ENCODE measurements around the gene ANO2.

ANO2 gene

DNA sequence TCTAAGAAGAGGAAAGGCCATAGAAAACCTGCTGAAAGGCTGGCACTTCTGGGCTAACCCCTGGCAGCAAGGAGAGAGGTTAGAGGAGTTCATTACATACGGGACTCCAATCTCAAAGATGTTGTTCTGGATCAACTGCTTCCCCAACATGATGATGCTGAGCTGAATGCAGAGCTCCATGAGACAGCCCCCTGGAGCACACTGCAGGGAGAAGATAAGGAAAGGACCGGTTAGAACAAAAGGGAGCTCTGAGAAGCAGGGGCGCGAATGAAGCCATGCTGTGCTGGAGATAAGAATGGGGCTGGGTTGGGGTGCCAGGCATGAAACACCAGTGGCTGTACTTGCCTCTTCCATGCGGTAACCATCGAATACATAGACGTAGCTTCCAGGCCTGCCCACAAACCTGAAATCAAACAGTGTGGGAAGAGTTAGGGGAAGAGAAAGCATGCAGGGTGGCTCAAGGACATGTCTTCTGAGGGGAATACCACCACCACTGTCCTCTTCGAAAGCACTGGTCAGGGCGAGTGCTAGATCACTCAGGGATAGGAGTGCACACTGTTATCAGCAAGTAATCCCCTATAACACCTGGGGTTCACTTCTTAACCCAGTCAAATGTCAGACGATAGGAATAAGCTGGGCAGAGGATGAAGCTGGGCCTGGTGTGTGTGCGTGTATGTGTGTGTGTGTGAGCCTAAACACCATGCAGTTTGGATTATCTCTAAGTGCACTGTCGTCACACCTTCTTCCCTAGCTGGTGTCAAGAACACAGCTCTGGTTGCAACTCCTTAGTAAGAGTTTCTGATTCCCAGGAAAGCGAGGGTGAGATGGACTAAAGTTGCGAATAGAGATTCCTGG lies 332.3 kb downstream of the ANO2 start:
- DNase-seq, result no peak

DNA sequence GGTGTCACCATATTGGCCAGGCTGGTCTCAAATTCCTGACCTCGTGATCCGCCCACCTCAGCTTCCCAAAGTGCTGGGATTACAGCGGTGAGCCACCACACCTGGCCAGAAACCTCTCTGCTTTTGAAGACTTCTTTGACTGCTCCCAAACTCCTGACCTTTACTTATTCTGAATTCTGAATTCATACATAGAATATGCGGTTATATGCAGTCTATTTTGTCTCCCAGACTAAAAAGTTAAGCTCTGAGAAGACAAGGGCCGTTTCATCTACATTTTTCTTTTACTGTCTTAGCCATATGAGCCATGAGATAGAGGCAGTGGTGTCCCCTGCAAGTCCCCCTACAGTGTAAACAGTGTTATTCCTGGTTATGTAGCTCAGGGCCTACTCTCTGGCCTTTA lies 333.9 kb downstream of the ANO2 start:
- no peak for DNase-seq

DNA sequence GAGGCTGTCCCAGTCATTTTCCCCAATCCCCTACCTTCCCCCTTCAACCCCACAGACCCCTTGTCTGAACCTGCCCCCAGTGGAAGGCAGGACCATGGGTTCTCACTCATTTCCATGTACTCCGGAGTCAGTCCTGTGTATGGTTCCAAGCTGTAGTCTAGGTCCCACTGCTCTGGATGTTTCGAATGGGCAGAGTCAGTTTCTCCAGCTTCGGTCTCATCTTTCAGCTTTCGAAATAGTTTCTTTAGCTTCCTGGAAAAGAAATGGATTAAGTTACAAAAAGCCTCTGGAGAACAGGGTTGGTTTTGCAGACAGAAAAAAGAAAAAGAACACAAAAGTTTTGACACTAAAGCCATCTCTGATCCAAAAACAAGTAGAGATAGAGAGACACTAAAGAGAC lies 345.7 kb downstream of the ANO2 start:
- DNase-seq, result no peak

DNA sequence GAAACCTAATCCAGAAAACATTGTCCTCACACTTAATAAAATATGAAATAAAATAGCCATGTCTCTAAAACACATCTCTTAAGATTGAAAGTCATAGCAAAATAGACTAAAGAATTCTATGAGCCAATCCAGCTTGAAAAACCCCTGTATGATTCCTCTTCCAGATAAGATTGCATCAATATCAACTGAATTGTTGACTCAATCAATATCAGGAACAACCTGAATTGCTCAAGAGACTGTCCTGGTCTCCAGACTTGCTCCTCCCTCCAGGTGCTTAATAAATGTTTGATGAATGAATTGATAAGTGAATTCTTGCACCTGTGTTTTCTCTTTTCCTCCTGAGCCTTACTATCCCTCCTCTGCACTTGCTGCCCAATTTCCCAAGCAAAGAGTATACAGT lies 351.1 kb downstream of the ANO2 start:
- DNase-seq, result no peak

DNA sequence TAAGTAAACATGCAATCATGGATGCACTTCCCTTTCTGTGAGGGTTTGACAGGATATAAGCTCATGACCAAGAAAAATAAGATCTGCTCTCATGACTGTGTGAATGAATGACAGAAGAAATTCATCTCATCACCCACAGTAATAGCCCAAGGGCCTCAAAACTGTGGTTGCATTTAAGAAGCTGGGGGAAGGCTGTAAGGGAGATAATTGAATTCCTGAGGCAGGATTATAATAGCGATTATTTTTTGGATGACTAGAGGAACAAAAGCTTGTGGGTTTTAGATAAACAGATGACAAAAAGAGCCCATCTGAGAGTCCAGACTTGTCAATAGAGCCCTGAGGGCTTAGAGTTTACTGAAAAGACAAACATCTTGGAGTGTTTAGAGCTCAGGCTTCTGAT lies 352.0 kb downstream of the ANO2 start:
- no peak for DNase-seq

DNA sequence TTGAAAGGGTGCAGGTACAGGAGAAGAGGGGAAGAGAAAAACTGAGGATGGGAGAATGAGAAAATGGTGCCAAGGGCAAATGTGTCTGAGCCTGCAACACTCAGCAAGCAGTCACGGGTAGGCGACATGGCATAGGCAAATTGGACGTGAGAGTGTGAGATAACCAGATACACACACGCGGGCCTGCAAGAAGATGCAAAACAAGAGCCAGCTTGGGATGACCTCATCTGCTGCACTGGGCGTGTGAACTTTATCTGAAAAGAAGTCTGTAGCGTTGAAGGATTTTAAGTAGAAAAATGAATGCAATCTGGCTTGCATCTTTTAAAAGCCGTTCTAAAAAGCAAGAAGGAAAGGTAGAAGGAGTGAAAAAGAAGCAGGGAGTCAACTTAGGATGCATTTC lies 352.7 kb downstream of the ANO2 start:
- DNase-seq, result no peak

DNA sequence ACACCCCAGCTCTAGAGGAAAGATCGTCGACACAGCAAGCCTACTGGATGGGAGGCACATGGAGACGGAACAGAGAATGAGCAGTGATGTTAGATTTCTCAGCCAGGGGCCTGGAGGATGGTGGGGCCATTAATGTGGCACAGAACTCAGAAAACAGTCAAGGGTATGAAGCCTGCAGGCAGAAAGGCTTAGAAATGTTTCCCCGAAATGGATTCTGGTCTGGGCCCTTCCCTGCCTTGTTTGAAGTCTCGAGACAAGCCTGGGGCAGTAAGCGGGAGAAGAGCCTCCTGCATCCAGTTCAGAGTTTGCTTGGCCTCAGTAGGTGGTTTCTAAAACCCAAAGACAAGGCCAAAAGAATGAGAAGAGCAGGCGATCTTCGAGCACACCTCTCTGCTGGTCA lies 354.7 kb downstream of the ANO2 start:
- no peak for DNase-seq

DNA sequence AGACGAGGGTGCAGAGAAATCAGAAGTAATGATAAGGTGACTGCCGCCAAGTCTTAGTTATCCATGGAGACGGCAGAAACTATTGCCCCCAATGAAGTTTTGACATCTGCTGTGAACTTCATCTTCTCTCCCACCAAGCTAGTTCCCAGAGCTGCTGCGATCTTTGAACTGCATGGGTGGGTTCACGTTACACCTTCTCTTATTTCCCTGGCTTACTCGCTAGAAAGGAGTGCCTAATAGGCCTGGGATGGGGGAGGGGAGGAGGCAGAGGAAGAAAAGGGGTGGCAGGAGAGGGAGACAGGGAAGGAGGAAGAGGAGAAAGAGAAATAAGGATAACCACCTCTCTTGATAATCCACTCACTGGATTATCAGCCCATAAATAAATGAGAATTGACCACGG lies 356.0 kb downstream of the ANO2 start:
- DNase-seq, result no peak

DNA sequence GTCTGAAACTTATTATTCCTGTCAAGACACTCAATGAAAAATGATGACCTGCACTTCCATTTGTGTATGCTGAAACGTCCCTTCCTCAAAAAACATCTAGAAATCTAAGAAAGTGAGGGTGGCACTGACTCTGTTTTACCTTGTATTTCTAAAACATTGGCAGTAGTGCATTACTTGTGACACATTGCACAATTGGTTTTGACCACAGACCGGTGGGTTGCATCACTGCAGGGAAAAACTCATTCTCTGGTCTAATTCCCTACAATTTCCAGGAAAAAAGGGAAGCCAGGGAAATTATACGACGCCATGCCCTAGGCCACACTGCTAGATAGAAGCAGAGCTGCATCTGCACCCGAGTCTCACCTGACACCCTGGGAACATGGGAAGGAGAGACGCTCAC lies 356.5 kb downstream of the ANO2 start:
- no peak for DNase-seq

DNA sequence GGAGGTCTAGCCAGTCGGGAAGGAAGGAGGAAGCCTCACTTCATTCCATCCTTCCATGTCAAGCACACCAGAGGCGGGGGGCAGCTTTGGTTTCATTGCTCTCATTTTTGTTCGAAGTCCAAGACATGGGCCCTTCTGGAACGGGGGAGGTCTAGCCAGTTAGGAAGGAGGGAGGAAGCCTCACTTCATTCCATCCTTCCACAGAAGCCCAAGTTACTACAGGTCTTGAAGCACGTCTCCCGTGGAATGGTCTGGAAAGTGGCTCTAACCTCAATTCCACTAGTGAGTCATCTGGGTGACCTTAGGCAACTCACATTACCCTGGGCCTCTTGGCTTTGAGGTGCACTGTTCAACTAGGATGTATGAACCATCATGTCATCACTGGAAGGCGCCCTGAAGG lies 356.9 kb downstream of the ANO2 start:
- no peak for DNase-seq

DNA sequence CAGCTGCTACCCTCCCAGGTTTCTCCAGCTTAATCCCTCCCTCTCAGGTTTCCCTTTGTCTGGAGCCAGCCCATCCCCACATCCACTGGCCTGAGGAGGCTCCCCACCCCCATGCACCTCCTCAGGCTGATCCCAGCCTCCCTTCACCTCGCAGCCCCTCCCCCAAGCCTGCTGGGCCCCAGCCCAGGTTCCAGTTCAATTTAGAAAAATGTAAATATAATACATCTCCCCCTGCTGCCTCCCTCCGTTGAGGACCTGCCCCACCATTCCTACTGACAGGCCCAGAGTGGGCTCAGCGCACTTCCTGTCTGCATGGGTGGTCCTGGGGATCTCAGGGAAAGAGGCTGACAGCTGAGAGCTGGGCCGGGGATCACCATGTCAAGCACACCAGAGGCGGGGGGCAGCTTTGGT lies 357.3 kb downstream of the ANO2 start:
- DNase-seq, result no peak

DNA sequence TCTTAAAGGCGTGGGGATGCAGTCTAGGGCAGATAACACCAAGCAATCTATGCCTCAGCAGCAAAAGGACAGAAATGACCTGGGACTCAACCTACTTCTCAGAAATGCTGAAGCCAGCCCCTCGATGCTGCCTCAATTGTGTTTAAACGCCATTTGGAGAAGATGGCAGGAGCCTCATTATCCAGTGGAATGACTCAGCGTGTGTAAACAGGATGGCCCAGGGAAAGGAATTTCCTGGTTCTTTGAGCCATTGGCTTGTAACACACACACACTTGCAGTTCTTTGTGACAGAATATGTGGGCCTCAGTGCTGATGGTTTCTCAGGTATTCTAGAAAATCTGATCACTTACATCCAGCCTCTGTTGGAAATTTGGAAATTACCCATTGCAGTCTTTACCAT lies 358.9 kb downstream of the ANO2 start:
- no peak for DNase-seq

DNA sequence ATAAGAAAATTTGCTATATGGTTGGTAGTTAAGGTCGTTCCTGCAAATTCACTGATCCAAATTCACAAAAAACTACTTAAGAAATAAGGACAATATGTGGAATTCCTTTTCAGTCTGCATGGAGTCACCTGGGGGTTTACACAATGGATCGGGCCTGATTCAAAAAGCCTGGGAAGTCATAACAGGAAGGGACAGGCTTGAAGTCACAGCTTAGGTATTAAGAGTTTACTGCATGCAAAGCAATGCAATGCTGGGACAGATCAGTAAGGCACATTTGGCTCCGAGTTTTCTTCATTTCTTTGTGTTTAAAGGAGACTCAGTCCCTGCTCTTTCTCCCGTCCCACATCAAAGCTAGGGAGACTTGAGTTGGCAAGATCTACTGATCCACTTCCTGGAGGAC lies 359.9 kb downstream of the ANO2 start:
- no peak for DNase-seq

DNA sequence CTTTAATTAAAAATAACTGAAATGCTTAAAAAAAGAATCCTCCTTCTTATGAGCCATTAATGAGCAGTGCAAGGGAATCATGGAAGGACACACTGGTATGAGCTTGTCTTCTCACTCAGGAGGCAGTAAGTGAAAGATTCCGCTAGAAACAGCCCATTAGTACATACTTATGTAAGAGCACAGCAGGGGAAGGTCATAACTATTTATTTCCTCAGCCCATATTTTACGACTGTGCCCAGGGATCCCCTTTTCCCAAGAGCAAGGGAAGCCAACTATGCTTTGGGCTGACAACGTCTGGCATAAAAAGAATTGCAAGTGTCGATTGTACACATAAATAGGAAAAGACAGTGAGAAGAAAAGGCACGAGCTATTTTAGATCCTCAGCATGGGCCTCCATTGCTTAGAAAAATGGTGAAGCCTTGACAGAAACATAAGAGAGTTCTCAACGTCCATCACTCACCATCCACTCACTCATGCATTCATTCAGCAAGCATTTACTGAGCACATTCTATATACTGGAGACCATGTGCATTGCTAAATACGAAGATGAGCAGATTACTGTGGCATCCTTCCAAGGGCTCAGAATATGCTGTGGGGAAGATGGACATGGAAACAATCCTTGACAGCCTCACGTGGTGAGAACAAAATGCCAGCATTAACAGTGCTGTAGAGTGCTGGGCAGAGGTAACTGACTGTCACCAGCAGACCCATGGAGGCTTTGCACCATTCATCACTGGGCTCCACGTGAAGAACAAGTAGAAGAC lies 360.5 kb downstream of the ANO2 start:
- DNase-seq, result no peak

DNA sequence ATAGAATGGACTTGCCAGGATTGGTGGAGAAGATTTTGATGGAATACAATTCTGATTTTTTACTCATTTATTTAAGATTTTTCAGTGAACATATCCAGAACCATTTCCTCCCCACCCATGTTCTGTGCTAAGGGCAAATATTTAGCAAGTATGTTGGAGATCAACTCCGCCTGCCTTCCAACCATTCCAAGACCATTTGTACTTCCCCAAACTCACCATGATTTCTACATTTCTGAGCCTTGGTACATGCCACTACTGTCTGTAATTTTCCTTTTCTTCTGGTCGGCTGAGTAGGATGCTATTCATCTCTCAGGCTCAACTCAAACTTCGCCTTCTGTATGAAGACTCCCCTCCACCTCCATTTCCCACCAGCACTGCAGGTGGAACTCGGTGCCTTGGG lies 362.5 kb downstream of the ANO2 start:
- no peak for DNase-seq

DNA sequence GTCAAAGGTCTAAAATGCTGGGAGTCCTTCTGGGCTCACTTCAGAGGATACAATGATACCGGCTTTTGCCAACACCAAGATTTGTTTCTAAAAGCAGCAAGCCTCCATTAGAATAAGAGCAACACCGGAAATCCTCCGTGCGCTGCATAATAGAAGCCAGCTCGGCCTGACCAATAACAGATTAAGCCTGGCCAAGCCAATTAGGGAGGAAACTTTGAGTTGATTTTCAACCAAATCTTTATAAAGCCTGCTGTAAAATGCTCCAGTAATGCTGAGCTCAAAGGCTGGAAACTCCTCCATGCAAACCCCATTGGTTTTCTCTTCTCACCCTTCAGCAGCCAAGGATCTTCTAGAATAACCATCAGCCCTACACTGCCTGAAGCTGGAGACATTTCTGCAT lies 363.0 kb downstream of the ANO2 start:
- no peak for DNase-seq

DNA sequence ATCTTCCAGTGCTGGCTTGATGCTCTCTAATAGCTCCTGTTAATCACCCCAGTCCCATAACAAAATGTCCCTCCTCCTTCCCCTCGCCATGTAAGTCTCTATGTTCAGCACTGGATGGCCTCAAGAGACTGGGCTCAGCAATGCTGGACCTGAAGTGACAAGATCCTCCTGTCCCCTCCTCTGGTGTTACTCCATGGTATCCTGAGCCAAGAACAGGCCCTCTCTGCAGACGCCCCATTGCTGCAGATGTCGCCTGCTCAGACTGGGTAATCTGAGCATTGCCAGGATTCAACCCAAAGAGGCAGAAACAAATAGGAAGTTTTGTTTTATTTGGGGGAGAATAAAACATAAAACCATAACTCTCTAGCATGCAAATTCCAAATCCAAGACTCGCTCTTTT lies 363.4 kb downstream of the ANO2 start:
- DNase-seq, result no peak

DNA sequence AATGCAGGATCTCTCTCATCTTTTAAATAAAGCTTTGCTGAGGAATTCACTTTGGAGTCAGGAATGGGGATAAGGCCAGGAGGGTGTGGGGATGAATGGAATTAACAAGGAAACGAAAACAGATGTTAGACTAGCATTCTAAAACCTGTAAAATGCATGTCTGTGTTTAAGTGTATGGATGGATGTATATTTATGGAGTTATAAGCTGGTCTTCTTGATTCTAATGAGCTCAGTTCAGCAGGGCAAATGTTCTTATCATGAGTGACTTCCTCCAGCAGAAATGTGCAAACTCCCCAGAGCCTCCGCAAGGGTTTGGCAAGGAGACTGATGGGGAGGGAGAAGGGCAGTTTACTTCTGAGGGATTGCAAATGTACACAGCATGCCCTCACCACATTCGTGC lies 364.0 kb downstream of the ANO2 start:
- DNase-seq, result no peak

DNA sequence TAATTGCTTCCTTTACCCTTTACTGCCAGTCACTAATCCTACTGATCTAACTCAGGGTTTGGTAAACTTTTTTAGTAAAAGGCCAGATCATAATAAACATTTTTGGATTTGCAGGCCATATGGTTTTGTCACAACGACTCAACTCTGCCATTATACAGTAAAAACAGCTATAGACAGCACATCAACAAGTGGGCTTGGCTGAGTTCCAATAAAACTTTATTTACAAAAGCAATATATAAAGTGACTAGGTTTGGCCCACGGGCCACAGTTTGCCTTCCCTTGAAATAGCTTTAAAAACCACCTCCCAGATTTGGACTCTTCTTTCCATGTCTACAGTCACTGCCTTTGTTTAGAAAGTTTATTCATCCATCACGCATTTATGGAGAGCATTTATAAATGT lies 366.3 kb downstream of the ANO2 start:
- DNase-seq, result no peak

DNA sequence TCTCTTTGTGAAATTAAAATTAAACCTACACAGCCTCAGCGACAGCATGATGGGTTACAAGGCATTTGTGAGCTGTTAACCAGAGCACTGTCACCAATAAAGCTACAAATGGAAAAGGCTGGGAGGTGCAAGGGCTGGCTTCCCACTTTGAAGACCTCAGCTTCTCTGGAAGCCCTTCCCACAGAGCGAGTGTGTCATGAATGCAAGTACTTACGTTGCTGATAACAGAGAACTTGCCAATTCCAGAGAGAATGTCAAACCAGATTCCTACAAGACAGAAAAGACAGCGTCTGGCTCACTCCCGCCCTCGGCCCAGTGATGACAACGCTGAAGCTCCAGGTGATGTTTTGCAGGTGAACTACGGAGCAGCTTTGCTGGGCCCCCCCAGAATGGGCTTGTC lies 367.3 kb downstream of the ANO2 start:
- no peak for DNase-seq

DNA sequence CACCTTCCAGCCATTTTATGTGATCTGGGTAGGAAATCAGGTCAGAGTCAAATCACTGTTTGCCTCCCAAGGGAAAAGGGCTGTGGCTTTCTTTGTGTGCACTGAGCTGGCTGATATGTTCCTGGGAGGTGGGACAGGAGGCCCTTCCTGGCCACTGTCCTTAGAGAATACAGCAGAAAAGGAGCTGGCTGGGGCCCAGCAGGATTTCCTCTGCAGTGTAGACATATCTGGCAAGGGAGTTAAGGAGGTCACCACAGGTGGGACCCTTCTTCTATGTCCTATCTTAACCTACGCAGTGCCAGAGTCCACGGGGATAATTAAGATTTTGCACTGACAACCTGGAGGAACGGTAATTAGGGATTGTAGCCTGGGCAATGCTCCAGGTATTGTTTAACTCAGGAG lies 367.8 kb downstream of the ANO2 start:
- DNase-seq, result no peak

DNA sequence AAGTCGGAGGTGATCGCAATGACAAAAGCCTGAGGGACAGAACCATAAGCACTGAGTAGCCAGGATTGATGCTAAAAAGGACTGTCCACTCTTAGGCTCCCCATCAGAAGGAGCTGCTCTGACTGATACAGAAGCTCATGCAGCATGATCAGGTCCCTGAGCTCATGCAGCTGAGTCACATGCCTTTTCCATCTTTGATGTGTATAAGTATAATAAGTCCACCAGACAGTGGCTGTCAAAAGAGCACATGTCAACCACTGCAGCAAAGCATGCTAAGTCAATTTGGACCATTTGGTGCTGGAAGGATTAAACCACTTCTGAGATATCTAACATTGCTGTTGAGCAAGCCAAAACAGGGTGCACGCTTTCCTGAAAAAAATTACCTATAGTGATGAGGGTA lies 369.1 kb downstream of the ANO2 start:
- no peak for DNase-seq

DNA sequence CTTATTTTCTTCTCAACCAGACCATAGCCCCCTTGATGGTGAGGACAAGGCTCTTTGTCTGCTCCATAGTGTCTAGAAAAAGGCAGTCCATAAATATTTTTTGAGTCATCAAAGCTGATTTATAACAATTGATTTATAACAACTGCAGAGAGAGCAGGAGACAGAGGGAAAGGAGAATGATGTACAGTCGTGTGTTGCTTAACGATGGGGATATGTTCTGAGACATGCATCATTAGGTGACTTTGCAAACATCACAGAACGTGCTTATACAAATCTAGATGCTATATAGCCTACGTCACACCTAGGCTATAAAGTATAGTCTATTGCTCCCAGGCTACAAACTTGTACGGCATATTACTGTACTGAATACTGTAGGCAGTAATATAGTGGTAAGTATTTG lies 369.8 kb downstream of the ANO2 start:
- no peak for DNase-seq

DNA sequence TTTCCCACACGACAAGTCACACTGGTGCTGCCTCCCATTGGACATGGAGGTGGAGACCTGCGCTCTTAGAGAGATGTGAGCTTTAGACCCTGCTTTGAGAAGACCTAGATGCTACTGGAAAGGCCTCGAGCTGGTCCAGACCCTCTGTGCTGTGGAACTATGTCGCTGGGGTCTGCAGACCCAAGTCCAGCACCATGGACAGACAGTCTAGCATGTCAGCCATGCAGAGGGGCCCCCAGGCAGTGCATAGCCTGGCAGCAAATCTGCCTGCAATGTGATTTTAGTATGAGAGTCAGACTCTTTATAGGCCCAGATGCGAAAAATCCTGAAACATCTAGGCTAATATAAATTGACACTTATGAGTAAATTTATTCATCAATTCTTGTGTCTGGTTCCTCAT lies 371.7 kb downstream of the ANO2 start:
- no peak for DNase-seq

DNA sequence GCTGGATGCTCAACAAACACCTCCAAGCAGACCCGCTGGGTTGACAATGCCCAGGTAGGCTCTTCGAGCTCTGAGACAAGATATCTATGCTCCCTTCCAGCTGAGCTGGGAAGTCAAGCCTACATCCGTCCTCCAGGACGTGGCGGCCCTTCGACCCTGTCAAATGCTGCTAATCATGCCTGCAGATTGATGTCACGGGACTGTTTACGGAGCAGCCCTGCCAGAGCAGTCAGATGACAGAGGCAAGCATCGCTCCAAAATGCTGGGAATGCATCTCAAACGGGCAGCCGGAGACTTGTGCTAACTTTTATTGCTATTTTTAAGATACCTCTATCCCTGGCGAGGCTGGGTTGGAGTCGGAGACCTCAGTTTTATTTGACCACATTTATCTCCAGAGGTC lies 373.9 kb downstream of the ANO2 start:
- DNase-seq, result no peak

Measured in NCI-H146 (cell line).